Glutamatergic neuron (in vitro differentiated cells): ENCODE results near the gene ORMDL1. TPM values are rescaled to one million over a fixed set of nuclear protein-coding genes. Genes with fewer than 3 reads are reported as not detected.
A peak's percentile ranks its signal among the peaks of the same experiment; 100 is the strongest.

ENCODE experiments used
- DNase-seq: peaks from one replicate; pipeline ENCODE4 v3.0.0; 2022
- H3K27ac Mint-ChIP-seq: one replicate; pipeline ENCODE4 v1.8.0; 2020; ENCODE audit warnings: mild to moderate bottlenecking, mixed read lengths, inconsistent platforms; ENCODE audit not compliant: unreplicated experiment
- H3K27me3 Mint-ChIP-seq: one replicate; pipeline ENCODE4 v1.8.0; 2020; ENCODE audit warnings: mild to moderate bottlenecking, moderate library complexity, mixed read lengths, inconsistent platforms; ENCODE audit not compliant: unreplicated experiment
- H3K36me3 Mint-ChIP-seq: one replicate; pipeline ENCODE4 v1.8.0; 2020; ENCODE audit warnings: mild to moderate bottlenecking, mixed read lengths, inconsistent platforms; ENCODE audit not compliant: unreplicated experiment
- H3K4me1 Mint-ChIP-seq: one replicate; pipeline ENCODE4 v1.8.0; 2020; ENCODE audit warnings: mild to moderate bottlenecking, low read depth, mixed read lengths, inconsistent platforms; ENCODE audit not compliant: unreplicated experiment
- H3K4me3 Mint-ChIP-seq: one replicate; pipeline ENCODE4 v1.8.0; 2020; ENCODE audit warnings: mild to moderate bottlenecking, mixed read lengths, inconsistent platforms; ENCODE audit not compliant: unreplicated experiment
- H3K9me3 Mint-ChIP-seq: one replicate; pipeline ENCODE4 v1.8.0; 2020; ENCODE audit warnings: mild to moderate bottlenecking, moderate library complexity, mixed read lengths, inconsistent platforms; ENCODE audit not compliant: unreplicated experiment
- CTCF ChIP-seq: fragments of 200-600 bp; sonication (generic); IDR thresholded peaks from one replicate; pipeline ENCODE4 v1.5.0; 2021; ENCODE audit not compliant: partially characterized antibody, unreplicated experiment
- long read RNA-seq: library from polyadenylated mRNA; unstranded; transcript quantifications from one replicate; pipeline ENCODE4 v2.0.0, GENCODE V29; 2020; ENCODE audit not compliant: unreplicated experiment
- total RNA-seq: library from RNA; stranded (reverse); fragmentation: NEBNext Ultra II Directional; extraction: Animal tissue kit (Norgen Biotek cat#: 25700); gene quantifications from one replicate; pipeline ENCODE4 v1.2.1, GENCODE V29; 2021; ENCODE audit not compliant: unreplicated experiment

The ORMDL1 gene
- total RNA-seq, result 55.1 TPM
- long read RNA-seq, transcript ORMDL1-201 (3 exons, 2,692 nt), result minor isoform, 6 of 42 reads
- long read RNA-seq, transcript ORMDL1-202 (5 exons, 1,137 nt), result minor isoform, 6 of 42 reads
- long read RNA-seq, transcript ORMDL1-203 (4 exons, 2,009 nt), result major isoform, 19 of 42 reads
- long read RNA-seq, partial matches to known transcripts, result 0 of 42 reads
- long read RNA-seq, other reads (novel, unspliced or antisense), result 10 of 42 reads

GRCh38 chr2:189783927-189784867 lies at the start of gene ORMDL1, which contains the start of gene PMS1:
Gene ORMDL1 (minus strand): TSS chr2:189784339. CDS start chr2:189782595, 1,744 bp downstream.
Gene PMS1 (plus strand): TSS chr2:189784450. CDS start chr2:189791810, 7,360 bp downstream.
- Mint-ChIP-seq H3K27ac (peak within 1 kb of the TSS; percentile 82), H3K4me1 (peaks cover 17% of the 10 kb centered on the region), H3K36me3 (no peaks in the 10 kb centered on the region), H3K9me3 (peaks cover 2% of the 10 kb centered on the region), H3K4me3 (peak within 1 kb of the TSS; percentile 96), H3K27me3 (no peaks in the 10 kb centered on the region)
- DNase-seq, result peak; percentile 96
- no peak for TF ChIP-seq CTCF

- Mint-ChIP-seq H3K27me3 (peaks cover 3% of the 10 kb centered on the region), H3K9me3 (no peaks in the 10 kb centered on the region), H3K27ac (no peak overlapping the region), H3K4me3 (no peak overlapping the region), H3K36me3 (no peaks in the 10 kb centered on the region), H3K4me1 (no peaks in the 10 kb centered on the region)
- no peak for DNase-seq
- TF ChIP-seq CTCF, result no peak
Measured at GRCh38 chr2:189830510-189830909, 46.4 kb upstream of the ORMDL1 start.

- H3K4me1 Mint-ChIP-seq, result no peaks in the 10 kb centered on the region
- no peak for TF ChIP-seq CTCF
- no peaks in the 10 kb centered on the region for H3K36me3 Mint-ChIP-seq
- H3K27ac Mint-ChIP-seq, result peak overlapping the region; percentile 9
- H3K4me3 Mint-ChIP-seq, result no peak overlapping the region
- peaks cover 3% of the 10 kb centered on the region for H3K27me3 Mint-ChIP-seq
- H3K9me3 Mint-ChIP-seq, result no peaks in the 10 kb centered on the region
- no peak for DNase-seq
Measured at GRCh38 chr2:189829102-189829833, 45.1 kb upstream of the ORMDL1 start.

GRCh38 chr2:189826039-189826438 lies 41.9 kb upstream of the ORMDL1 start:
- no peak for DNase-seq
- H3K4me1 Mint-ChIP-seq, result no peaks in the 10 kb centered on the region
- no peak overlapping the region for H3K4me3 Mint-ChIP-seq
- H3K36me3 Mint-ChIP-seq, result no peaks in the 10 kb centered on the region
- H3K9me3 Mint-ChIP-seq, result no peaks in the 10 kb centered on the region
- TF ChIP-seq CTCF, result no peak
- no peak overlapping the region for H3K27ac Mint-ChIP-seq
- peaks cover 3% of the 10 kb centered on the region for H3K27me3 Mint-ChIP-seq
